ENCODE data around the gene CNTFR.
A peak's percentile ranks its signal among the peaks of the same experiment; 100 is the strongest.

CNTFR gene

DNA sequence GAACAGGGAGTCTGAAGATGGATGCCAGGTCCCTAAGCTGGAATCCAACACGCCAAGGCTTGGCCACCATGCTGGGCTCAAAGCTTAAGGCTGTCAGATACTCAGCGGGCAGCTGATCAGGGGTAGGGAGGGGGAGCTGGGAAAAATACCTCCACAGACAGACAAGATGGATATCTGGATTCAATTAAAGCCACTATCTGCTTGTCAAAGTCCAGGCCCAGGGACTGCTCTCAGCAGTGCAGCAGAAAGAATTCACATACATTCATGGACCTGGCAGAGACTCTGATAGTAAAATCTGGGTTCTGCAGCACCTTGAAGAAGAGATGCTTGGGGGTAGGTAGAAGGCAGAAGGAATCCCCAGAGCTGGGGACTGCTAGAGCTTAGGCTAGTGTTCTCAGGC lies 25.6 kb upstream of the CNTFR start:
- DNase-seq = no peak

DNA sequence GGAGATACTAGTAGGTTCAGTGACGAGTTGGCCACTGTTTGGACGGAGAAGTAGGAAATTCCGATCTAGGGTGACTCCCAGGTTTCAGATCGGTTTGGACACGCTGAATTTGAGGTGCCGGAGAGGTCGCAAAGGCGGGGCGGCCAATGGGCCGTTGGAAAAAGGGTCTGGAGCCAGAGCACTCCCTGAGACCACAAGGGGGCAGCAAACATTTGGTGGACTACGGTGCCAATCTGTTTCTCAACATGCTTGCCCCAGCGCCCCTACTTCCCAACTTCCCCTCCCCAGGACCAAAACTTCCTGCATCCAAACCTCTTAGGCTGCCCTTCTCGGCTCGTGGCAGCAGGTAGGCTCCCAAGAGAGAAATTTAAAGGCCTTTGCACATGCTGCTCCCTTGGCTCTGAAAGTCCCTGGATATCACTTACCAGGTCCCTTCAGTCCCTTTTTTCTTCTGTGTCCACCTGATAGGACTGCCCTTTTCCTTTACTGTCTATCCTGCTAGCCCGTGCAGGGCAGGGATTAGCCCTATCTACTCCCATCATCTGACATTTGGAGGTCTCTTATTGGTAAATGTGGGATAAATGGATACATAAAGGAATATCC lies 23.4 kb upstream of the CNTFR start:
- DNase-seq = peak; percentile 87

DNA sequence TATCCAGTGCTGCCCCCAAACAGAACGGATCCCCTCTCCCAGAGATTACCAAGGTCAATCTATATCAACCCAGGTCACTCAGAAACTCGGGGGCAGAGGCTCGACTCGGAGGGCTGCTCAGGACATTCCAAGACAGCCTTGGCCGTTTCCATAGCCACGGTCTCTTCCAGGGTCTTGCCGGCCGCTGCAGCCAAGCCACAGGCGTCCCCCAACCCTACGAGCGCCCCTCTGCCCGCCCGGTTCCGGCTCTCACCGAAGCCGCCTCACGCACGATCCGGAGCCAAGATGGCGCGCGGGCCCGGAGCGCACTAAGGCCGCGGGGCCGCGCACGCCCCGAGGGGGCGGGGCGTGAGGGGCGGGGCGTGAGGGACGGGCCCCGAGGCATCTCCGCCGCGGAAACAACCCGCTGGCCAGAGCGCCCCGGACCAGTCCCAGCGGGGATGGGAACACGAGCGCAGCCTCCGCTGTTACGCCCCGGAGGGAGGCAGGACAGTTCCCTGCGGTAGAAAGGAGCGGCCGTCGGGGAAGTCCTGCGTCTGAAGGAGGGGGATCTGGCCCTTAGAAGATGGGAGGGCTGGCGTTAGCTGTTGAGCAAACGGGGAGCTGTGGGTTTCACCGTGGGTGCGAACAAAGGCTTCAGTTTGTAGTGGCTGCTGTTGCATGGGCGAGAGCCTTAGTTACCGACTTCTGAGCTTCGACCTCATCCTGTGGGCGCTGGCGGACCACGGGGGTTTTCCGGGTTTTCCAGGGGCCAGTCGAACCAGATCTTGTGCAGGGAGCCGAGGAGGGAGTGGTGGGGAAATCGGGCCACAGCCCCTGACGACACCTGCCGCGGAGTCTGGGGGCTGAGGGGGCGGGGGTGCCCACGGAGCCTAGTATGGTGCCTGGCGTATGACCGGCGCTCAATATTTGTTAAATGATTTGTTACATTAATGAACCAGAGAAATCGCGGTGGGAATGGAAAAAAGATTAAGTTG lies 22.6 kb upstream of the CNTFR start, which contains the start of gene RPP25L:
Gene RPP25L (minus strand): TSS at position 287 of the 977 bp plus-strand sequence. CDS start 801 bp downstream, outside the sequence.
- DNase-seq = peak; percentile 86

DNA sequence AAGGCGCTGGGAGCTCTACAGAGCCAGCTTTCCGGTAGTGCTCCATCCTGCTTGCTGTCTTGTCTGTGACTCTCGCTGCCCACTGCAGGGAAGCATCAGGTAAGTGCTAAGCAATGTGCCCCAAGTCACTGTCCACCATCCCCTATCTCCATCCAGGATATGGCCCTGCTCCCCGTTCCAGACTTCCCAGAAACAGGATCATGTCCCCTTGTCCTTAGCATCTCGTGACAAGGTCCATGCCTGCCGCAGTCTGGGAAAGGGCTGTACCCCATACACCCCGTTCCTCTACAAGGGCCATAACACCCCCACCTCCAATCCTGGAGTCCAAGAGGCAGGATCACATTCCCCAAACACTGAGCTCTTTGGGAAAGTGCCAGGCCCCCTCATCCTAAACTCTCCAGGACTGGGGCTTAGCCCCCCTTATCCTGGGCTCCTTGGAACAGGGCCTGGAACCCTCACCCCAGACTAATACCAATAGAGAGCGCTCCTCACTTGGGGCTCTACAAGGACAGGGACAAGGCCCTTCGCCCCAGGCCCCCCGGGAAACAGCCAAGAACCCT lies 21.8 kb upstream of the CNTFR start:
- peak; percentile 13 for DNase-seq

DNA sequence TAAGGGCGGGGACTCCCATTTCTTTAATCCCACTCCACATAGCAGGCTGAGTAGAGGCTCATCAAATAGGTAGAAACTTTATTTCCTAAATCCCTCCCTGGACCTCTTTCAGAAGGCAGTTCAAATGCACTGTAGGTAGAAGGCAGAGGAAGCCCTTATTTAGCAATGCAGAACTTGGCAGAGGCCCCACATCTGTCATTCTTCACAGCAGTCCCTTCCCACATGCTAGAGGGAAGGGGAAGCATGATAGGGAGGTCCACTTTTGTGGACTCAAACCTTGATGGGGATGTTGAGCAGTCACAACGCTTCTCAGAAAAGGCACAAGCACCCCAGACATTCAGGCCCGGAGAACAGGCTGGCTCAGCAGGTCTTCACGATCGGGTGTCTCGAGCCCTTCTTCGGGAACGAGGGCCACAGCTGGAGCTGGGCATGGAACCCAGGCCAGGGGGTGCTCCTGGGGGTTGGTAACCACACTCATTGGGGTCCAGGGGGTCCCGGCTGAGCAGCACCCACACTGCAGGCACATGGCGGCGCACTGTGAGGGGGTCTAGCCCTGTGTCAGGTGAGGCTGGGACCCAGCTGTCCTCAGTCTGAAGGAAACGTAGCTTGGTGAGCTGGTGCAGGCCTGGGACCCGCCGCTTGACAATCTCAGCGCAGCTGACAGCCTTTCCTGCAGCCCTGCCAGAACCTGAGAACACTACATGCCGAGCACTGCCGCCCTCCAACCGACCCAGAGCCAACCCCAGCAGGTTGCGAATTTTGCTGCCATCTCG lies 21.1 kb upstream of the CNTFR start:
- no peak for DNase-seq

DNA sequence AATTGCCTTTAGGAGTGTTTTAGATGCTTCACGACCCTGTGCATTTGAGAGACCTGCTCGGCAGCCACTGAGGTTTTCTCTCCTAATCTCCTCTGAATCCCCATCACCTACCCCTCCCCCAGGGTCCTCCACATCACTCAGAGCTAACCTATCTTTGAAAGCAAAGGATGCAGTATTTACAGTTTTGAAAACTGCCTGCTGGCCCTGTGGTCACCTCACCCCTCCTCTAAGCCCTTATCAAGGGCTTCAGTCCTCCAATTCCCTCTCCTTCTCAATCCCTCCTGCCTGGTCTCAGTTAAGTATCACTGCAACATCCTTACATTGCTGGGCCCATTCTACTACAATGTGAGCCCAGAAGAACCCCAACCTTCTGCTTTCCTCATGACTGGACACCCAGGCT lies 17.8 kb upstream of the CNTFR start:
- no peak for DNase-seq

DNA sequence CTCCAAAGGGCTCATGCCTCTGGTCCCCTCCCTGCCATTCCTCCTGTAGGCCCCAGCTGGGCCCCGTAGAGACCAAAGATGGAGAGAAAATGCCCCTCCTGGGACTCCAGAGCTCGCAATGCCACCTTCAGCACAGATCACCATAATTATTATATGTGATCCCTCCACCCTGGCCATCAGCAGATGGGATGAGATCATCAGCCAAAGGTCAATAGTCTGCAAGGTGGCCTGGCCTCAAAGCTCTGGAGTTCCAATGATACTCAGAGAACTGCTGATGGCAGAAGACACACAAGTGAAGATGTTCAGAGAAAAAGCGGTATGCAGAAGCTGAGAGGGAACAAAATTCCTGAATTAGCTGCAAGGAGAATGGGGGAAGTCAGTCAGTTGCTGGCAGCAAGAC lies 17.4 kb upstream of the CNTFR start:
- no peak for DNase-seq

DNA sequence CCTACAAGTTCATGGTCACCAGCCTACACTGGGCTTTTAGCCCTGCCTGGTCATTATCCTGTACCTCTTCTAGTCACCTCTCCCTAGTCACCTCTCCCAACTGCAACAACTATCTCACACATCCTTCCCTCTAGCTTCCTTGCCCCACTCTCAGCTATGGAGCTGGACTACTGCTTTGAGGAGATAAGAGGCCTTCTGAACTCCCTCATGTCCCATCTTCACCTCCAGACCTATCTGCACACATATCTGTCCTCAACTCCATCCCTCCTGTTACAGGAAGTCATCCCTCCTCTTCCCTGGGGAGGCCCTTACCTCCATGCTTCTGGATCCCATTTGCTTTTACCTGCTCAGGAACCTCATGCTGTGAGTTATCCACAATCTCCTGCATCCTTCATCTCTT lies 16.7 kb upstream of the CNTFR start:
- no peak for DNase-seq

DNA sequence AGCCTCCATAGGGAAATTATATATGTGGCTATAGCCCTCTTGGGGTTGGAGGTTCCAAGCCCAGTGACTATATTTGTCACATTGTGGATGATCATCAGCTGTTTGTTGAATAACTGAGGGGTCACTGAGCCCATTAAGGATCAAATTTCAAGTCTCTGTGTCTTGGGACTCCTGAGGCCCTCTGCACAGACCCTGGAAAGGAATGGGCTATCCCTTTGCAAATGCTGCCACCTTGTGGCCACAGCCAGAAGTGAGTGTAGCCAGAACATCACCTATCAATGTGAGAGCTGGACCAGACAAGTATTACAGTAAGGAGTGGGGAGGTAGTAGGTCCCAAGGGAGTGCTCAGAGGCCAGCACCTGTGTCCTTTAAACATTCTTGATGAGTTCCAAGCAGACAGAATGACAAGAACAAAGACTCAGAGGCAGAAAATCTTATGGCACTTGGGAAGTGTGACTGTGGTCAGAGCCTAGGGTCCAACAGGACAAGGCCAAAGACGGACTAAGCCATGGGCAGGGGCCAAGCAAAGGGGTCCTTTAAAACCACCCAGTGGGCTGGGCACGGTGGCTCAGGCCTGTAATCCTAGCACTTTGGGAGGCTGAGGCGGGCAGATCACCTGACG lies 14.2 kb upstream of the CNTFR start:
- peak; percentile 82 for DNase-seq

DNA sequence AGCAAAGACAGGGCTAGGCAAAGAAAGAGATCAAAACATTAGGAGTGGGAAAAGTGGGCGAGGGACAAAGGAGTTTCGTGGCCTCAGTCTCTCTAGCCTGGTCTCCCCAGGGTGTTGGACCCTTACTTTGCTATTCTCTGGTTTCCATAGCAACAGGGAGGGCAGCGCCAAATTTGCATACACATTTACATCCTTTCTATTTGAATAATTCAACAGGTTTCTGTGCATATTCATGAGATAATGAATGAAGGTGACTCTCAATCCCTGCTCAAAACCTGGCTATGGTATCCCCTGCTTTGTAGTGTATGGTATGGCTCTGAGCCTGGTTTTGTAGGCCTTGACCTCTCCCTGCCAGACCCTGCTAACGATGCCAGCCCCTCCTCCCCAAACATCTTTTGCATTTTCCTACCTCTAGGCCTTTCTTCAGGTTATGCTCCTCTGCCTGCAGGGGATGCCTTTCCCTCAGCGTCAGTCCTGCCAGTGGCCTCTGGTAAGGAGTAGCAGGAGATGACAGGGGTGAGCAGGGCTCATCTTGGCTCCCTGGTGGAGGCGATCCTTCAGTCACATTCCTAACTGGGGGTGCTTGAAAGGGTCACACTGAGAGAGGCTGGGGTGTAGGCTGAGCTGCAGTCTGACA lies 12.5 kb upstream of the CNTFR start:
- DNase-seq = no peak

DNA sequence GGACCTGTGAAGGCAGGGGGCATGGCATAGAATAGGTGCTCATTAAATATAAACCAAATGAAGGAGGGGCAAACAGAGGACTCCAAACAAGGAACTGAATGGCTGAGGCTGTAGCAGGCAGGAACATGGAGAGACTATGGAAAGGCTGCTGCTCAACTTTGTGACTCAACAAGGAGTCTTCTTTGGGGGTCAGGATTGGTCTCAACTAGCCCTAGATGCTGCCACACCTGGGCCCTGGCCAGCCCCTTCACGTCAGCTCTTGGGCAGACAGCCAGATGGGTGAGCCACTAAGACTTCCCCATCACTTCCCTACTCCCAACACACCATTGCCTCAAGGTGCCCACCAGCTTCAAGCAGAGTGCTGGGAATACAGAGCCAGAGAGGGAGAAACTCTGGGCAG lies 11.4 kb upstream of the CNTFR start:
- no peak for DNase-seq

DNA sequence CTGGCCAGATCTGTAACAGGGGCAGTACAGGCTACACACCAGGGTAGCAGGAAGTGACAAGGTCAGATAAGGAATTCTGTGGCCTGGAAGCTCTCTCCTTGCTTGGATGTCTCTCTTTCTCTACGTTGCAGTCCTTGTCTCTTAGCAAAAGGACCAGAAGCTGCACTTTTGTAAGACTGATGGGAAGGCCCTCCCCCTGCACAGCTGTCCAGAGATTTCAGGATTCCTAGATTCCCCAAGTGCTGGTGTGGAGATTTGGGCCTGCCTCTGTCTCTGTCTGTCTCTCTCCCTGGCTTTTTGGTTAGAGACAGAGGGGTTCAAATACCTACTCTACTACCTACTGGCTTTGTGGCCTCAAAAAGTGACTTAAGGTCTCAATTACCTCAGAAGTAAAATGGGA lies 10.0 kb upstream of the CNTFR start:
- no peak for DNase-seq

DNA sequence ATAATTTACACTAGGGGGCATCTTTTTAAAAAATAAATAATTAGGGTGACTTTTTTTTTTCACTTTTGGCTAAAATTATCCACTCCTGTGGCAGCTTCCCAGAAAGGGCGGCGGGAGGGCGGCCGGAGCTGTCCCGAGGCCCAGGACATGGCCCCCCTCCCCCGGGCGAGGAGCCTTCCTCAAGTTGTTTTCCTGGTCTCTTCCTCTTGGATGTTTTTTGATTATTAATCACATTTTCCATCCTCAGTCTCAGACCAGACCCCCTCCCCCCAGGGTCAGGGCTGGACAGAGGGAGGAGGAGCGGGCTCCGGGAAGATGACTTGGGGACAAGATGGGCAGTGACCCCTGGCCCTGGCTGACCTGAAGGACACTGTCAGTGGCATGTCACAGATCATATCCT lies 4.7 kb upstream of the CNTFR start:
- no peak for DNase-seq

DNA sequence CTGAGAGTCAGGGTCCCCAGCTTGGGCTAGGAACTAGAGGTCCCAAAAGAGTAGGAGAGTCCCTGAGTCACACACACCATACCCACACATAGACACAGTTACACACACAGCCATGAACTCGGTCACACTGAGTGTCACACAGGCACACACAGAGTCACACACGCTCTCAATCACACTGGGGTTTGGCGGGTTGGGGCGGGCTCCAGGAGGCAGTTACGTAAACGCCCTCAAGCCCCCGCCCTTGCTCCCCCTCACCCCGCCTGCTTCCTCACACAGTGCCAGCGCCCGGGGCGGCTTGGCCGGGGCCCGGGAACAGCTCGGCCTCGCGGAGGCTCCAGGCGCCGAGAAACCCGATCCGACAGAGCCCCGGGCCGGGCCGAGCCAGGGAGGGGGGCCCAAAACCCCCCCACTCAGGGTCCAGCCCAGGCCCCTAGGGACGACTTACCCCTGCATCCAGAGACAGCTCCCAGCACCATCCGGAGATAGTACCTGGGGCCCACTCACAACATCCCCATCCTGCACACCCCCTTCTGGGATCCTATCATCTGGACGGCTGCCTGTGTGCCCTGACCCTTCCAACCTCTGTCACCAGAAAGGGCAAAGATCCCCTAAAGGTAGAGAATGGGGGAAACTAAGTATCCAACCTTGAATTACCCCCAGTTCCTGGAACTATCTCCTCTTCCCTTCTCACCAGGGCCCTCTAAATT lies 3.5 kb upstream of the CNTFR start:
- no peak for DNase-seq

DNA sequence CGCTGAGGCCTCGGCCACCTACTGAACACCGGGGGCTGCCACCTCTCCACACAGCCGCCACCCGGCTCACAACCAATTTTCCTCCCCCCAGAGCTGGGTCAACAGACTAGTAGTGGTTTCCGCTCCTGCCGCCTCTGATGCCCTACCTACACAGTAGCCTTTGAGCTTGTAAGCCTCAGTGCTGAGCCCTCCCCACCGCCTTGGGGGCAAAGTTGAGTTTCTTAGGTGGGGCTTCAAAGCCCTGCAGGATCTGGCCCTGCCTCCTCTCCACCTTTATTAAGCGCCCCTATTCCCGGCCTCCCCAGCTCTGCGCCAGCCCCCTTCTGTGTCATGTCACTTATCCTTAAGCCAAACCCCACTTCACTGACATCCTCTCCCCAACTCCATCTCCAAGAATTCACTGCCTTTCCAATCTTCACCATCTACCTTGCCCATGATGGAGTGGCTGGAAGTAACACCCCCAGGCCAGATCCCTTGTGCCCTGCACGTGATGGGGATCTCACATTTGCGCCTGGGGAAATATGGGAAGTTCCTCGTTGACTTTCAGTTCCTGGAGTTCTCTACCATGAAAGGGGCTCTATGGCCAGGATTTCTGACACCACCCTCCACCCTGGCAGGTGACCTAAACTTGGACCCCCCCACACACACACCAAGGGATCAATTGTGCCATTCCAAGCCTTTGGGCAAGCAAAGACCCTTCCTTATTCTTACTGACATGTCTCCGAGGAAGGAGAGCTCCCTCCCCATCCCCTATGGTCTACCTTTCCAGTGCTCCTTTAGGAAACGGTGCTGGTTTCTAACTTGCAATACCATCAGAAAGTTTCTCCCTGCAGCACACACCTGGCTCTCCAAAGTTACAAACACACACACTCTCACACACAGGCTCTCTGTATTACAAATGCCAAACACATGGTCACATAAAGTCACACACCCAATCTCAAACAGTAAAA lies 2.7 kb upstream of the CNTFR start:
- no peak for DNase-seq

DNA sequence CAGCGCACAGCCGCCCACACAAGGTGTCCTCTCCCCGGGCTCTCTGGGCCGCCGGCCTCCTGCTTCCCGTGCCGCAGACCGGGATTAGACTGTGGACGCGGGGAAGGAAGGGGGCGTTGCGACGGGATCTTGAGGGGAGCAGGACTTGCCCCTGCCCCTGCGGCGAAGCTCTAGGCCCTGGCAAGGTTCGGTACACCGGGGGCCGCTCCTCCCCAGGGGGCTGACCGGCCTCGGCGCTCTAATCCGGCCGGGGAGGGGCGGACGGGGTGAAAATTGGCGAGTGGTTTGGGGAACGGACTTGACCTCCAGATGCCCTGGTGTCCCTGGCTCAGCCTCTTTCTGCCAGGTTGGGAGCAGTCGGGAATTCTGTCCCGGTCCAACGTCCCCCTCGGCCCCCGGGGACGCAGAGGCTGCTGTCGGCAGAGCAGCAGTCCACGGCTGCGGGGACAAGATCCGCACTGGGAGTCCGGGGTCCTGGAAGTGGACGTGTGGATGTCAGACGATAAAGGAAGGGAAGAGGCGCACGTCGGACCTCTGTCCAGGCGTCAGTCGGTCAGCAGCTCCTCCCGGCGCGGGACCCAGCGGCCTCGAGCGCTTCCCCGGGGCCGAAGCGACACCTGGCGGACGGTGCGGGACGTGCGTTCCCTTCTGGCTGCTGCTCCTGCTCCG lies 1.9 kb upstream of the CNTFR start:
- peak; percentile 51 for DNase-seq

DNA sequence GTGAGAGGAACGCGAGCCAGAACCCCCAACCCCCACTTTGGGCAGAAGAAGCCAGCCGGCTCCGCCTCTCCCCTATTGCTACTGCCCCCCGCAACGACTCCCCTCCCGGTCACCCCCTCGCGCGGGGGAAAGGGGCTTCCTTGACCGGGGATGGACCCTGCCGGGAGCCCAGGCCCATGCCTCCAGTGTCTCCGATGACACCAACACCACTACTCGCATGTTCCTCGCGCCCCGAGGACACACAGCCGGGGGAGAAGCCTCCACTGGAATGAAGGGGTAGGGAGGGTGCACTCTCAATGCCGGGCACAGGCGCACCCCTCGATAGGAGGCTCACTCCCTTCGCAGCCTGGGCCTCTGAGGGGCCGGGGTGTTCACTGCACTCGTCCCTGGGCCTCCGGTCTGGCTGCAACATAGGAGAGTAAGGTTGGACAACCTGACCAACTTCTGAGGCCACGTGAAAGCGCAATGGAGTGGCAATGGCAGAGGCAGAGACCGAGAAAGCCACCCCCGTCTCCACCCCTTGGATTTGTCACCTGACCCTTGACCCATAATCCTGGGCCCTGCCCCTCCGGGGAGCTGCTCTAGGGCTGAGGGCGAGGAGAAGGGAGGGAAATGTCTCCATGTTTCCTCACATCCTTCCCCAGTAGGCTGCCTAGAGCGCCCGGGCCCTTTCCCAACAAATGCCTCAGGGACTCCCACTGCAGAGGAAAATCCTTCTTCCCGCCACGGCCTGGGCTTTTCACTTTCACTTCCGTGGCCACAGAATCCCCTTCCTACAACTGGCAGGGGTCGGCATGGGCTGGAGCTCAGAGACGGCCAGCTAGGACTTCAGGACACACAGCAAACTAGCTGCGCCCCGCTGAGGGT lies 1.1 kb upstream of the CNTFR start:
- DNase-seq = no peak
